ENCODE measurements around the gene MICAL3. TPM values are rescaled to one million over a fixed set of nuclear protein-coding genes. Genes with fewer than 3 reads are reported as not detected.
A peak's percentile ranks its signal among the peaks of the same experiment; 100 is the strongest.

Gene MICAL3
- total RNA-seq, 1 donor from 2014 or later, result 54.8 TPM

DNA sequence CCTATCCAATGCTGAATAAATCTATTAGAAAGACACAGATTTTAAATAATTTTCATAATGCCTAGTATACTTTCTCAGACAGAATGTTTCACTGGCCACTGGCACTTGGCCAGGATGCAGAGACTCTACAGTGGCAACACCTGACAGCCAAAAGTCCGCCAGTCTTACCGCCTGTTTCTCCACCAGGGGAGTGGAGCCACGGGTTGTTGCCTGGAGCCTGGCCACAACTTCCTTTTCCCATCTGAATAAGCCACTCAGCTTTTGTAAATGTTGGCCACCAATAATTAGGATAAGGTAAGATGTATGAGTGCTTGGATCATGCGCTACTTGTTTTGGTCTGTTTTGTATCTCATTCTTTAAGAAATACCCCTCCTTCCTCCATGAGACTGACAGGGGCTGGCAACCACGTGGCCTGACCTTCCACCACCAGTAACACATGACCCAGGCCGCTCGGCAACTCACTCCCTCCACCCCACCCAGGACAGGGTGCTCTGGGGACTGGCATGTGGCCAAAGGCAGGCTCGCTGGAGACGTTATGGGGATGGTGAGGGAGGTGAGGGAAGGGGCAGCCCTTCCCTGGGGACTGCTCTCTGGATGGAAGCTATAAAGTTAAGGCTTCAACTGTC lies 157.1 kb downstream of the MICAL3 start:
- no peaks in the 10 kb centered on the region for H3K4me1 Mint-ChIP-seq (ENCODE audit: low read depth)
- no peak for DNase-seq (ENCODE audit: low spot score, unreplicated experiment)
- H3K4me3 Mint-ChIP-seq (ENCODE audit: low read depth), result no peak overlapping the region
- H3K27ac Mint-ChIP-seq, result no peak overlapping the region
- no peaks in the 10 kb centered on the region for H3K9me3 Mint-ChIP-seq (ENCODE audit: low read depth)
- TF ChIP-seq, protein P1, sequence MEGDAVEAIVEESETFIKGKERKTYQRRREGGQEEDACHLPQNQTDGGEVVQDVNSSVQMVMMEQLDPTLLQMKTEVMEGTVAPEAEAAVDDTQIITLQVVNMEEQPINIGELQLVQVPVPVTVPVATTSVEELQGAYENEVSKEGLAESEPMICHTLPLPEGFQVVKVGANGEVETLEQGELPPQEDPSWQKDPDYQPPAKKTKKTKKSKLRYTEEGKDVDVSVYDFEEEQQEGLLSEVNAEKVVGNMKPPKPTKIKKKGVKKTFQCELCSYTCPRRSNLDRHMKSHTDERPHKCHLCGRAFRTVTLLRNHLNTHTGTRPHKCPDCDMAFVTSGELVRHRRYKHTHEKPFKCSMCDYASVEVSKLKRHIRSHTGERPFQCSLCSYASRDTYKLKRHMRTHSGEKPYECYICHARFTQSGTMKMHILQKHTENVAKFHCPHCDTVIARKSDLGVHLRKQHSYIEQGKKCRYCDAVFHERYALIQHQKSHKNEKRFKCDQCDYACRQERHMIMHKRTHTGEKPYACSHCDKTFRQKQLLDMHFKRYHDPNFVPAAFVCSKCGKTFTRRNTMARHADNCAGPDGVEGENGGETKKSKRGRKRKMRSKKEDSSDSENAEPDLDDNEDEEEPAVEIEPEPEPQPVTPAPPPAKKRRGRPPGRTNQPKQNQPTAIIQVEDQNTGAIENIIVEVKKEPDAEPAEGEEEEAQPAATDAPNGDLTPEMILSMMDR (IDR thresholded peaks at IDR 0.05; ENCODE audit: unreplicated experiment), result no peak
- peaks cover 2% of the 10 kb centered on the region for H3K36me3 Mint-ChIP-seq (ENCODE audit: insufficient read depth)
- H3K27me3 Mint-ChIP-seq, result no peaks in the 10 kb centered on the region

DNA sequence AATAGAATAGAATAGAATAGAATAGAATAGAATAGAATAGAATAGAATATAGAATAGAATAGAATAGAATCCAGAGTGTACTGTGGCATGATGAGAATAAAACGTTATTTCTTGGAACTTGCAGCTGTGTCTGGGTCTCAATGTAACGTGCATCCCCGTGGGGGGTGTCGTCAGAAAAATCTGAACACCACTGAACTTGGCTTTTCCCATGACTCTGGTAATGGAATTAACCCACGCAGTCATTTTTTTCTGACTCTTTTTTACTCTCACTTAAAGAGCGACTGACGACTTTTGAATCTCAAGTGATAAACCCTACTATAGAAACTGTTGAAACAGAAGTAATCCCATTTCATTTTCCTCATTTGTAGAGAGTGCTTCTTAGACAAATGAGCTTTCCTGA lies 157.7 kb downstream of the MICAL3 start:
- Mint-ChIP-seq H3K4me3 (ENCODE audit: low read depth) (no peak overlapping the region), H3K27ac (no peak overlapping the region), H3K36me3 (ENCODE audit: insufficient read depth) (peaks cover 2% of the 10 kb centered on the region), H3K27me3 (no peaks in the 10 kb centered on the region), H3K9me3 (ENCODE audit: low read depth) (no peaks in the 10 kb centered on the region), H3K4me1 (ENCODE audit: low read depth) (no peaks in the 10 kb centered on the region)
- DNase-seq (ENCODE audit: low spot score, unreplicated experiment), result no peak
- TF ChIP-seq, protein P1 (IDR thresholded peaks at IDR 0.05; ENCODE audit: unreplicated experiment), result no peak

DNA sequence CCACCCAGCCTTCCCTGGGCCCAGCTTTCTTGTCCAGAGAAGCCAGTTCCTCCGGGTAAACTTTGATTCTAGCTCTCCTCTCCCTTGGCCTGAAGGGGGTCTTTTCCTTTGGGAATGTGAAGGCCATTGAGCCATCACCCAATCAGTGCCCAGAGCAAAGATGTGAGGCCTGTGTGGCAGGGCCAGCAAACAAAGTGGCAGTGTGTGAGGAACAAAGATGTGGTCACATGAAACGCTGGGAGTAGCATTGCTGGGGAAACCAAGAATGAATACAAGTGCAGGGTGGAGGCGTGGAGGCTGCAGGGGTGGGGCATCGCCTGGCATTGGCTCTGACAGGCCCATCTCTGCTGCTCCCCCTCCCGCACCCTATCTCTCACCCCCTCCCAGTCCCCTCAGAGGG lies 158.2 kb downstream of the MICAL3 start:
- H3K36me3 Mint-ChIP-seq (ENCODE audit: insufficient read depth), result no peaks in the 10 kb centered on the region
- no peak overlapping the region for H3K27ac Mint-ChIP-seq
- H3K4me3 Mint-ChIP-seq (ENCODE audit: low read depth), result no peak overlapping the region
- H3K27me3 Mint-ChIP-seq, result no peaks in the 10 kb centered on the region
- no peaks in the 10 kb centered on the region for H3K4me1 Mint-ChIP-seq (ENCODE audit: low read depth)
- no peaks in the 10 kb centered on the region for H3K9me3 Mint-ChIP-seq (ENCODE audit: low read depth)
- no peak for DNase-seq (ENCODE audit: low spot score, unreplicated experiment)
- TF ChIP-seq, protein P1 (IDR thresholded peaks at IDR 0.05; ENCODE audit: unreplicated experiment), result no peak

DNA sequence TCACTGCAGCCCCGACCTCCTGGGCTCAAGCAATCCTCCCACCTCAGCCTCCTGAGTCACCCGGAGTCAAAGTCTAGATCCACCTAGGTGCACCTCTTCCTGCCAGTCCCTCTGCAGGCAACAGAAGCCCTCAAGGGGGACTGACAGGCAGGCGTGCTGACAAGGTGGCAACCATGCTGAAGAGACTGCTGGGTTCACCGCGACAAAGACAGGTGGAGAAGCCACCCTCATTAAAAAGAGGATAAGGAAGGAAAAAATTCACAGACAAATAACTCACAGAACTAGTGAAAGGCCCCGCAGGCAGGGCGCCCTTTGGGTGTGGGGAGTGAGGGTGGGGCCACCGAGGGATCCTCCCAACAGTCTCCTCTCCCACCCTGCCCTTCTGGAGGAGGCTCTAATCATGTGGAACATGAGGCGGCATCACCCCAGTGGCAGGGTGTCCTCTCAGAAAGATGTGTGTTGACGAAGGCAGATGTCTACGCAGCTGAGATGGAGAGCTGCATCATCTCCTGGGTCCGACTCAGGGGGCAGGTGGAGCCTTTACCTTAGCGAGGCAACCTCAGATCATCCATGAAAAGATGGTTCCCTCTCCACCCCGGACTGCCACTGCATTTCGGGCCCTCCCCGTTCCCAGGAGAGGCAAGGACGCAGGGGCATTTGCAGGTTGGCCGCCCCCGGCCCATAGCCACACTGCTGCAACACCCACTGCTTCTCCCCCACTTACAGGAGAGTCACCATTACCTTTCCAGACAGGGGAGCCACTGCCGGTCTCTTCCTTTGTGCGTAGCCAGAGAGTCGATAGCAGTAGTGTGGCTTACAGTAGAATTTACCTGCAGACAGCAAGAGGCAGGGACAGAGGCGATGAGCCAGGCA lies 158.9 kb downstream of the MICAL3 start:
- Mint-ChIP-seq H3K27me3 (no peaks in the 10 kb centered on the region), H3K9me3 (ENCODE audit: low read depth) (no peaks in the 10 kb centered on the region), H3K27ac (peak overlapping the region; percentile 79), H3K4me3 (ENCODE audit: low read depth) (no peak overlapping the region), H3K4me1 (ENCODE audit: low read depth) (no peaks in the 10 kb centered on the region), H3K36me3 (ENCODE audit: insufficient read depth) (no peaks in the 10 kb centered on the region)
- TF ChIP-seq, protein P1 (IDR thresholded peaks at IDR 0.05; ENCODE audit: unreplicated experiment), result no peak
- DNase-seq (ENCODE audit: low spot score, unreplicated experiment), result no peak

DNA sequence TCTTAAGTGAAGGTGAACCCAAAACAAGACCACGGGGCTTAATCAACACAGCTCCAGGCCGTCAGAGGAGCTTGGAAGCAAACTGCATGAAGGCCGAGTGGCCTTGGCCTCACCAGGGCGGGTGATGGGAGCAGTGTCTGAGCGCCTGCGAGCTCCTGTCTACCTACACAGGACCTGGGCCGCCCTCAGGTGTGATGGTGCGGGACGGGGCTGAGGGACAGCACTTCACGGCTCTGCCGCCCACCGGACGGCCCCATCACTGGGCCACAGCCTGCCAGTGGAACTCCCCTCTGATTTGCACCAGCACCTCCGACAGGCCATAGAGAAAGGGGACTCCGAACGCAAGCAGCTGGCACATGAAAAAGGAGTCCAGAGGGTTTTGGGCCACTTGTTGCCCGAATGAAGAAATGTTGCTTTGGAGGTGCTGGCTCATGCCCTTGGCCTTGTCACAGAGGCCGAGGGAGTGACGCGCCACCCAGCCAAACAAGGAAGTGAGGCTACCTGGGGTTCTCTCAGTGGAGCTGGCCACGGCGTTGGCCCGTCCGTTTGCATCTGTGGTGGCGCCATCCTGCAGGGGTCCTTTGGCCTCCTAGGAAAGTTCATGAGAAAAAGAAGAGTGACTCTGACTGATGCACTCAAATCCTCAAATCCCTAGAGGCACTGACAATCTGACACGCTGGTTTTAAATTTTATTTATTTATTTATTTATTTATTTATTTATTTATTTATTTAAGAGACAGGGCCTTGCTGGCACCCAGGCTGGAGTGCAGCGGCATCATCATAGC lies 159.8 kb downstream of the MICAL3 start:
- no peaks in the 10 kb centered on the region for H3K4me1 Mint-ChIP-seq (ENCODE audit: low read depth)
- H3K9me3 Mint-ChIP-seq (ENCODE audit: low read depth), result no peaks in the 10 kb centered on the region
- DNase-seq (ENCODE audit: low spot score, unreplicated experiment), result no peak
- TF ChIP-seq, protein P1 (IDR thresholded peaks at IDR 0.05; ENCODE audit: unreplicated experiment), result no peak
- no peaks in the 10 kb centered on the region for H3K36me3 Mint-ChIP-seq (ENCODE audit: insufficient read depth)
- no peaks in the 10 kb centered on the region for H3K27me3 Mint-ChIP-seq
- no peak overlapping the region for H3K4me3 Mint-ChIP-seq (ENCODE audit: low read depth)
- H3K27ac Mint-ChIP-seq, result no peak overlapping the region
